ENCODE measurements around the gene SEMA3E.

The SEMA3E gene

DNA sequence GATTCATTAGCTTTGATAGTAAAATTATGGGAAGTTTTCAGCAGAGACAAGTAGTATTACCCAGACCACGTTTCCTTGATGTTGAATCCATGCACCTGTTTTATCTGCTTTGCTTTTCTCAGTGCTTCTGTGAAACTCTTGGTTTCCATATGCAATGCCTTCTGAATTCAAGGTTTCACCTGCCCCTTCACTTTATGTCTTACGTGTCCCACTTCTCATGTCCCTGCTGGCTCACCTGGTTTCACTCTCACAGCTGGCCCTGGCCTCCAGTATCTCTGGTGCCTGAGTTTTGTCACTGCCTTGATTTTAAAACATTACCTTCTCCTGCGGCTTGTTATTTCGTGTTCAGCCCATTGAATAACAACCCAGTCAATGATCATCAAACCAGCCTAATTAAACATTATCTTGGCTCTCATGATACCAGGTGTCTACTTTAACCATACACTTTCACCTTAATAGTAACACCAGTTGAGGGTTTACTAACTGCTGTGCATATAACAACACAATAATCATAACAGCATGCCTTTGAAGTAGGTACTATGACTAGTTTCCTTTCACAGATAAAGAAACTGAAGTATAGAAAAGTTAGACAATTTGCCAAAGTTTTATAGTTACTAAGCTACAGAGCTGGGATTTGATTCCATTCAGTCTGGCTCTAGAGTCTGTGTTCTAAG, 310.5 kb downstream of the SEMA3E start:
- DNase-seq = no peak

DNA sequence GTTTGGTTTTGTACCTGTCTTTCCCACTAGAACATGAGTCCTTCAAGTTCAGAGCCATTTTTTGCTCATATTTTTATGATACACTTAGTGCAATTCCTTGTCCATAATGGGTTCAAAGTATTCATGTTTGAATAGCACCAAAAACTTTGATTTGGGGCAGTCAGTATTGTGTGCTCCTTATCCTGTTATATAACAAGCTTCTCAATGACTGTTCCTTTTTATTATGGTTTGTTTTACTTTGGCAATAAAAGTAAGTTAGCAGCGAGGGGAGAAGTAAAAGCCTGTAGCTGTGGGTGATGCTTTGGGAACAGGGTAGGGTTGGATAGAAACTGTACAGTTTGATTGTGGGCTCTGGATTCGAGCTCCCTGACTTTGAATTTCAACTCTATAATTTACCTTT, 311.9 kb downstream of the SEMA3E start:
- no peak for DNase-seq

DNA sequence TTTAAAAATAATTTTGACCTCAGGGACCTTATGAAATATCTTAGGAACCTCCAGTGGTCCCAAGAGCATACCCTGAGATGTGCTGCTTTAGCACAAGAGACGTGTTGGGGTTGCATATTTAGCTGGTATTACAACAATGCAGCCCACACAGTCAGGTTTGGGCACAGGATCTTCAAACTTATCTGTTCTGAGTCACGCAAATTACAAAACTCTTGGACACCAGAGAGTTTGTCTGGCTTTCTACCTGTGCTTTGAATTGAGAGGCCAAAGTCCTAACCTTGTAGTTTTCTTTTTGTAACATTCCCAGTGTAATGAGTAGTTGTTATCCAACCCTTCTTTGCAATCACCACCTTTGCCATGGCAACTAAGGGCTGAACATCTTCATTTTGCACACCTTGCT, 322.7 kb downstream of the SEMA3E start:
- DNase-seq = no peak

DNA sequence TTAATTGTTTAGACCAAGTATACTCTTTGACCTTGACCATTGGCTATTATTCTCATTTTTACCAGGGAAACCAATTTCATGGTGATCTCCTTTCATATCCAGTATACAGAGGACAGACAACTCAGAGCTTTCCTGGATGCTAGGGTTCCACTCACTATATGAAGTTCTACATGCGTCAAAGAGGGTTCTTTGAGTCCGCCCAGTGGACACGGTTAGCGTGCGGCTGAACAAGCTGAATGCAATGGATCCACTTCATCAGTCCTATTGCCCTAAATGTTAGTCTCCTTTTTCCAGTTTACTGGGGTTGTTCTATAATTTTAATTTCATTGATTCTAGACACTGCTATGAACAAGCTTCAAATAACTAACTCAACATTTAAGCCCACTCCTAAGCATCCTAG, 323.9 kb downstream of the SEMA3E start:
- DNase-seq = no peak

DNA sequence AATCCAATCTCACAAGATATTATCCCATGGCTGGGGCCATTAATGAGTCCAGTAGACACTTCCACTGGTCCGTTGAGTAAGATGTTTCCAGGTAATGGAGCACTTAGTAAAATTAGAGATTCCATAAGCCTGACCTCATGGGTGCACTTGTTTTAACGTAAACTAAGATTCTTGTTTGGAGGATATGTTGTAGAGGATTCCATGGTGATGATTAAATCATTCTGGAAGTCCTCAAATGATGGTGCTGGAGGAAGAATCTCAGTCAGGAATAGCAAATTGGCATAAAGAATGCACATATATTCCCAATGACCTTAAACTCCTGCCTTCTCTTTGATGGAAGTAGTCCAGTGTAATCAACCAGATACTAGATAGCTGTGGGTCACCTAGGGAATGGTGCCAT, 324.3 kb downstream of the SEMA3E start:
- no peak for DNase-seq

DNA sequence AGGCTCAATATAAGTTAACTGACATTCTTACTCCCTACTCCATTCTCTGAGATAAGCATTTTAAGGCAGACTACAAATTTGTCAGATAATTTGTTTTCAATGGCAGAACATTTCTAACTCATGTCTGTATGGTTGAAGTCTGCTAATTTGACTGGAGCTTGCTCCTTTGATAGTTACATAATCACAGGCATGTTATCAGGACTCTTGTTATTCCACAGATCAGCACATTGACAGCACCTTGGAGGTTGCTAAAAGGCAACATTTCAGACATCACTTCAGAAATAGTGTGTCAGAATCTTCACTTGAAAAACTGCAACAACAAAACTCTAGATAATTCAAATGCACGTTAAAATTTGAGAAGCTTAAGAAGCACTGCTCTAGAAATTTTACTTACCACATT, 327.9 kb downstream of the SEMA3E start:
- no peak for DNase-seq

DNA sequence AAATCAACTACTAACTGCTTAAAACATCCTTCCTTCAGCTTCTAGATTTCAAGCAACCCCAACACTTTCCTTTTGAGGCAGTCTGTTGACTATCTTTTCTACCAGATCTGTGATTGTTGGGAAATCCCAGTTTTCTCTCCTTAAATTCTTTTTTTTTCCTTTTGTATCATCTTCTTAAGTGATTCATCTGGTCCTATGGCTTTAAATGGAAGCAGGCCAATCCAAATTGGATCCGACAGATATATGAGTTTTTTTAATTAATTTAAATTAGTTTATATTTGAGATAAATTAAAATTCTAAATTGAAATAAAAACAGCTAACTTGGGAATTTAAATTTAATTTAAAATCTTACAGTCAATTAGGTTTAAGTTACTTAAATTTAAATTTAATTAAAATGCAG, 335.0 kb downstream of the SEMA3E start:
- no peak for DNase-seq

Data from C1 segment of cervical spinal cord (tissue), 14 donors.